Activated CD8-positive, alpha-beta memory T cell treated with anti-CD3 and anti-CD28 coated beads for 24 hours (primary cell): Measurements from ENCODE around the gene CYP2D6.
A peak's percentile ranks its signal among the peaks of the same experiment; 100 is the strongest.
"Not testable (repeated sequence)": the region's sequence is repeated elsewhere in the genome, so short reads cannot be mapped to it uniquely, and the experiment has no call there.

ENCODE experiments used
- DNase-seq: peaks from one replicate; pipeline ENCODE4 v3.0.0-alpha.2; 2020

Gene CYP2D6

DNA sequence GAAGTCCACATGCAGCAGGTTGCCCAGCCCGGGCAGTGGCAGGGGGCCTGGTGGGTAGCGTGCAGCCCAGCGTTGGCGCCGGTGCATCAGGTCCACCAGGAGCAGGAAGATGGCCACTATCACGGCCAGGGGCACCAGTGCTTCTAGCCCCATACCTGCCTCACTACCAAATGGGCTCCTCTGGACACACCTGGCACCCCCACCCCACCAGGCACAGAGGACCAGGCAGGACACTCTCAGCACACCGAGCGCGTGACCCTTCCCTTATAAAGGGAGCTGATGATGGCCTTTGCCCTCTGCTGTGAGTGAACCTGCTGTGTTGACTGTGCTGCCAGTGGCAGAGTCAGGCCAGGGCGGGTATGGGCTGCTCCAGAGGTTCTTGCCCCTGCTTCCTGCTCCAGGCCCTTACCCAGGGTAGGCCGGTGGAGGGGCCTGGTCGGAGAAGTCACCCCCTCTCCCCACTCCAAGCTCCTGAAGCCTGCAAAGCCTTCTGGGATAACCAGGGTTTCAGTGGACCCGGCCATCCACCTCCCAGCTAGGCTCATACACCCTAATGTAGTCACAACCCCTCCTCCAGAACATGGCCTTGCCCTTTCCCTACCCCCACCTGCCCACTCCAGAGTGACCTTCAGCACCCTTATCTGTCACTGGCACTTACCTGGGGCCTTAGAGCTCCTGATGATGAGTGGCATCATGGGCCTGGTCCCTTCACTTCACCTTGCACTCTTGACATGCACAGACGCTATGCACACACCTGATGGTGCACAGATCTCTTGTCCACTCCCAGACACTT lies at the start of gene CYP2D6:
Gene CYP2D6 (minus strand): TSS at position 172 of the 793 bp plus-strand sequence. CDS start 19 bp downstream, at position 153.
- DNase-seq = not testable (repeated sequence)

DNA sequence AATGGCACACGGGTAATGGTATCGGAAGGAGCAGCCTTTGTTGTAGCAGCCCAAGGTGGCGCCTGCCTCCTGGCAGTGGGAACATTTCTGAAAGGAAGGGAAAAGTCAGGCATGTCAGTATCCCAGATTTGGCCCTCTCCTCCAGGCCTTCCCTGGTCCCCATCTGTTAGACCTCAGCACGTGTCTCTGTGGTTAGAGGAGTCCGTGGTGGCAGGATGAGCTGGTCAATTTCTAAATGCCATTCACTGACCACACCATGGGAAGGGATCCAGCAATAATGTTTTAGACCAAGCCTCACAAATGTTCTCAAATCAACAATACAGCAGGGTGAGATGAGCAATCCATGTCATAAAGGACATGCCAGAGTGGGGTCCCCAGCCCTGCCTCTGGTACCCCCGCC lies 49.0 kb upstream of the CYP2D6 start:
- no peak for DNase-seq

DNA sequence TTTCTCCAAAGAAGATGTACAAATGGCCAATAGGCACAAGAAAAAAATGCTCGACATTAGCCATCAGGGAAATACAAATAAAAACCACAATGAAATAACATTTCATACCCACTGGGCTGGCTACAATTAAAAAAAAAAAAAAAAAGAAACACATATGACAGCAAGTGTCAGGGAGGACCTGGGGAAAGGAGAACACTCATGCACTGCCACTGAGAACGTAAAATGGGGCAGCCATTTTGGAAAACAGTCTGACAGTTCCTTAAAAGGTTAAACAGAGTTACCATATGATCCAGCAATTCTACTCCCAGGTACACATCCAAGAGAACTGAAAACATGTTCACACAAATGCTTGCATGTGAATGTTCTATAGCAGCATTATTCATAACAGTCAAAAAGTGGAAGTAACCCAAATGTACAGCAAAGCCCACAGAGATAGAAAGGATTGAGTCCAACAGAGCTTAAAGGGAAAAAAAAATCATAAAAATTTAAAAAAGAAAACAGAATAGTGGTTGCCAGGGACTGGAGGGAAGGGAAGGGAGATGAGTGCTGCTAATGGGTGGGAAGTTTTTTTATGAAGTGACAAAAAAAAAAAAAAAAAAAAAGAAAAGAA lies 48.4 kb upstream of the CYP2D6 start:
- no peak for DNase-seq

DNA sequence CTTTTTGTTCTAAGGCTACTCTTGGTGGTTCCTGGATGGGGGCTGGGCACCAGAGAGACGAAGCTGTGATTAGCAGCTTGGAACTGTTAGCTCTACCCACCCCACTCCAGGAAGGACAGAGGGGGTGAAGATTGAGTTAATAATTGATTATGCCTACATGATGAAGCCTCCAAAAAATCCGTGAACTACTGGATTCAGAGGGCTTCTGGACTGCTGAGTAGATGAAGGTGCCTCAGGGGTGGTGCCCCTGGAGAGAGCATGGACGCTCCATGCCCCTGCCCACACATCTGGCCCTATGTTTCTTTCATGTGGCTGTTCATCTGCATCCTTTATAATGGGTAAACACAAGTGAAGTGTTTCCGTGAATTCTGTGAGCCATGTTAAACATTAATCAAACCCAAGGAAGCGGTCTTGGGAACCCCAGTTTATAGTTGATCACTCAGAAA lies 47.3 kb upstream of the CYP2D6 start:
- no peak for DNase-seq

DNA sequence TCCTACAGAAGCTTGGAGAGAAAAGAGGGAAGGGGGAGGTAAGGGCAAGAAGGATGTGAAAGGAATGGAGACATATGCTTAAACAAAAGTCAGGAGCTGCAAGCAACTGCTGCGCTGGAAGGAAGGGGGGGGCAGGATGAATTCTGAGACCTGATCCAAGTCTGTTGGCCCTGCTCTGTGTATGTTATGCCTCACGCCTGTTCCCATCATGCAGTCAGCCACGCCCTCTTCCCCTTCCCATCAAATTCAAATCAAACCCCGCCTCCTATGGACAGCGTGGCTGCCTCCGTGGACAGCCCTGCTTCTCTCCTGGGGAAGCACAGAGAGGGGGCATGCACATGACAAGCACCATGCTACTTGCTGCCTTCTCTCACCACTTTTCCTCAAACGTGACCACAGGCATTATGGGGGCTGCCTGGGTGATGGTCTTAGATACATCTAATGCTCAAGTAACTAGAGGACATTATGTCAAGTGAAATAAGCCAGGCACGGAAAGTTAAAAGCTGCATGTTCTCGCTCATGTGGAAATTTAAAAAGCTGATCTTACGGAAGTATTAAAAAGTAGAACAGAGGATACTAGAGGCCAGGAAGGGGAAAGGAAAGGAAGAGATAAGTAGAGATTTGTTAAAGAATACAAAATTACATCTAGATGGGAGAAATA lies 45.8 kb upstream of the CYP2D6 start:
- no peak for DNase-seq

DNA sequence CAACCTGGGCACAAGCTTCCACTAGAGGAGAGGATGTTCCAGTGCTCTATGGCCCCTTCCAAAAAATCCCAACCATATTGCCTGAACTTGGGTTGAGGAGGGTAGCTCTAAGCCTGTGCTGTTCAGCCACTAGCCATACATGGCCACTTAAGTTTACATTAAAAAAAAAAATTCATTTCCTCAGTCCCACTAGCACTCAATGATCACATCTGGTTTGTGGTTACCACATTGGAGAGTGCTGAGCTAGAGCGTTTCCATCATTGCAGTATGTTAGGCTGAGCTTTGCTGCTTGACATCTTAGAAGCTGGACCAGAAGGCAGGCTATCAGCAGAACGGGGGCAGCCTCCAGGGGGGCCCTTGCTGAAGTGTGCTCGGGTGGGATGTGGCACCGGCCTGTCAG lies 43.5 kb upstream of the CYP2D6 start:
- no peak for DNase-seq

GRCh38 chr22:42173183-42173926 lies 42.7 kb upstream of the CYP2D6 start:
- no peak for DNase-seq

- DNase-seq = no peak
Observed at GRCh38 chr22:42172773-42173172, 42.2 kb upstream of the CYP2D6 start.

- no peak for DNase-seq
Observed at GRCh38 chr22:42171946-42172719, 41.5 kb upstream of the CYP2D6 start.

DNA sequence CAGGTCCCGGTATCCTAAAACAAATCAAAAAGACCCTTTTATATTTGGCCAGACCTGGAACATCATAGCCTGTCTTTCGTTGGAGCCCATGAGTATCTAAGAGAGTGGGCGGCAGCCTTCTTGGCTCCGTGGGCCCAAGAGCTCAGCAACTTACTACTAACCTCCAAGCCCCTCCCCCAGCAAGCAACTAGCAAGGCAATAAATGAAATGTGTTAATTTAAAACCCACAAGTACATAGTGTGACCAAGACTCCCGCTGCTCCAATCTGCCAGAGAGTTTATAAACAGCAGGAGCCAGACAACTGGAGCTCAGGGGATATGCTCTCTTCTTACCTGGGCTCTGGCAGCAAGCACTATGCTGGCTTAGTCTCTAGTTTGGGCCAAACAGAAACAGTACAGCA lies 40.8 kb upstream of the CYP2D6 start:
- DNase-seq = no peak

- no peak for DNase-seq
Observed at GRCh38 chr22:42170946-42171345, 40.3 kb upstream of the CYP2D6 start.

DNA sequence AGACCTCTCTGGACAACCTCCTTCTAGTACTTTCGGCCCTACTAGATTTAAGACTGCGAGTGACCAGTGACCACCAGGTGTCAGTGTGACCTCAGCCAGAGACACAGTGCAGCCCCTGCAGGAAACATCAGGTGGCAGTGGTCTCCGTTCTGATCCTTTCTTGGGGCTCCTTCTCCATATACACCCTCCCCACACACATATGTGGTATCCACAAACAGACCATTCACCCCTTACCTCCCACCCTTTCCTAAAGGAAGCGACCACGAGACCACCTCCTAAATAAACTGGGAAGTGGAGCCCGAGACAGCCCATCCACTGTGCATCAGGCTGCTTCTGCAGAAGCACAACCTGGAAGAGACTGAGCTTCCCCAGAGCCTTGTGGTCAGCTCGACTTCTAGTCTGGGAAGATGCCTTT lies 38.5 kb upstream of the CYP2D6 start:
- DNase-seq = peak; percentile 77

GRCh38 chr22:42168476-42168875 lies 37.9 kb upstream of the CYP2D6 start:
- DNase-seq = no peak

DNA sequence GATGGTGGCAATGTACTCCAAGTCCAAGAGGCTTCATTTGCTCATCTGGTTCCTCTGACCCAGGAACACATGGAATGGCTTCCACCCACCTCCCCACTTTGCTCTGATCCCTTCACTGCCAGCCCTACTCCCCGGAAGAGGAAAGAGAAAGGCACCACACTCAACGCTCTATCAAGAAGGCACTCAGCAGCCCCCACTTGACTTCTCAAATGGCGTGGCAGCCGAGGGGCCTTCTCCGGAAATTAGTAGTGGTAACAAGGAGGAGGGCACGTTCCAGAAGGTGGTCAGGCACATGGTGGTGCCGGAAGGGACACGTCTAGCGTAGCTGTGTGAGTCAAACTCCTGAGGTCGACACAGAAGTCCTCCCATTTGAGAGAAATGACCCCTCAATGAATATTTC lies 36.5 kb upstream of the CYP2D6 start:
- DNase-seq = no peak

GRCh38 chr22:42164901-42165300 lies 34.3 kb upstream of the CYP2D6 start:
- no peak for DNase-seq

DNA sequence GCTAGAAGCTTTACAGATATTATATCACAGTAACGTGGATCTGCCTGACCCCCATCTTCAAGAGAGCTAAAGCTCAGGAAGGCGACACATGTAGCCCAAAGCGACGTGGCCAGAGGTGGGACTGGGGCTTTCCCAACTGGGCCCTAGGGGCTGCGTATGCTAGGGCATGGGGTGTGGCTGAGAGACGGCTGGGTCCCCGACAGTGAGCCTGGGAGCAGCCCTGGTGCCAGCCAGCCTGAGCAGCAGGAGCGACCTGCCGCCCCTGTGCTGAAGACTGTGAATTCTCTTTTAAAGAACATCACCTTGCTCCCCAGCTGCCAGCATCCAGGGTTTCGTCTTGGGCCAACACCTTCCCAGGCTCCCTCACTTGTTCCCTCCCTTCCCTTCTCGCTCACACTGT lies 32.9 kb upstream of the CYP2D6 start:
- no peak for DNase-seq

- DNase-seq = no peak
Observed at GRCh38 chr22:42162728-42163489, 32.3 kb upstream of the CYP2D6 start.

DNA sequence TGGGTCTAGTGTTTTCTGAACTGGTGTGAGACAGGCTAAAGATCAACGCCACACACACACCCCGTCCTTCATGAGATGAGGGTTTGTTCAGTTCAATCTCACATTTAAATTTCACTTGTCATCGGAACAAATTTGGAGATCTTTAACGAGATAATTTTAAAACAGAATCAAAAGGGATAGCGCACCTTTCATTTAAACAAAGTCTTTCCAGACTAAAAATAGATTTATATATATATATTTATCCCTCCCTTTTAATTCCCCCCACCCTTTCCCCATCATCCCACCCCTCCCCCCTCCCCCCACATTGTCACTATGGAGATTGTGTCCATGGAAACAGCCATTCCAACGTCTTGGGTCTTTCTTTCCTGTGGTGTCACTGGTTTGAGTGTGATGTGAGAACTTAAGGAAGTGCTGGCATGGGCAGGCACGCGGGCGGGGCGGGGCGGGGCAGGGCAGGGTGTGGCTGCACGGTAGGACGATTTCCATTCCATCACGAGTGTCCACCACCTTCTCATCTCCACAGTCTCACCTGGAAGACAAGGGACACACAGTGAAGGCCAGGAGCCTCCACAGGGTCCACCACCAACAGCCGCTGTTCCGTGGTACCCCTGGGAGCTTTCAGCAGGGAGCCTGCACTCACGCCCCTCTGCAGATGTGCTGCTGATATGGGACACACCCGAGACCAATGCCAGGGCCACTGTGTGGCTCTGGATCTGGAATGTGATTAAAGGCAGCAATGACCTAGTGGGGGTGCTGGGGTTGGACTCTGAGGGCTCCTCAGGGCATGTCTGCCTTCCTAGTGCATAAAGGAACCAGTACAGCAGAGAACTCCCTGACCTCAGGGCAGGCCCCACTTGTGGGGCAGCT lies 30.5 kb upstream of the CYP2D6 start:
- DNase-seq = no peak

GRCh38 chr22:42160251-42160650 lies 29.6 kb upstream of the CYP2D6 start:
- DNase-seq = no peak

GRCh38 chr22:42158456-42159132 lies 28.0 kb upstream of the CYP2D6 start:
- DNase-seq = no peak
